ENCODE data around the gene CEP63. TPM values are rescaled to one million over a fixed set of nuclear protein-coding genes. Genes with fewer than 3 reads are reported as not detected.

CEP63 gene
- total and polyA plus RNA-seq, 9 of the 15 experiments (the other 6 are each of a cell fraction or from before 2014, with no cell fraction given), result 5.1 to 17.8 (median 10.6) TPM

DNA sequence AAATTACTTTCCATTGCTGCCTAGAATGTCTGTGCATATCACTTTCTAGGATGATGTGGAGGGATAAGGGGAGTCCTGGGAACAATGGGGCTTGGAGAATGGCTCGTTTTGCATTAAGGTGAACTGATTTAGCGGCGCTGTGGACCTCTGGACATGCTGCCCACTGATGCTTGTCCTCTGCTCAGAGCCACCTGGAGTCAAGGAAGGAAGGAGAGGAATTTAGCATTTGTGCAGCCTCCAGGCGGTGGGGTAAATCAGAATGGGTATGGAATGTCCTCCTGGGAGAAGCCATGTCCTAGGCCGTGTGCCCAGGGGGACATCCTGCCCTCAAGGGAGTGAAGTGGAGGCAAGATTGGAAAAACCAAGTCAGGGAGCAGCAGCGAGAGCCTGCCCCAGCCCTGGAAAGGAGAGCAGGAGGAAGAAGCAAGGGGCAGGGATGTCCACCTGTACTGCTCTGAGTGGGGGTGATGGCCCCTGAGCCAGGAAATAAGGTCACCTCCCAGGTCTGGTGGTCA lies 127.2 kb downstream of the CEP63 start:
- ATAC-seq (no peak), DNase-seq (ENCODE audit: extremely low read depth in 1 of 4, low spot score in 3 of 4) (no peak), FAIRE-seq (no peak)
- H3K27me3 ChIP-seq (ENCODE audit: control insufficient read depth in 2 of 2, insufficient read depth in 2 of 2, low read length in 2 of 2), result peaks cover 0 to 9% of the 10 kb centered on the region in 2 experiments; a peak in 2 of 5 replicates
- intact Hi-C loops (cut with micrococcal nuclease), result no loop called here
- no peaks in the 10 kb centered on the region for H3K36me3 ChIP-seq (ENCODE audit: control insufficient read depth, insufficient read depth, low read length)
- CTCF ChIA-PET (ENCODE audit: low intra/inter-chr PET ratio), result no interaction called here
- H3K79me2 ChIP-seq (ENCODE audit: control insufficient read depth, insufficient read depth, low read length), result no peaks in the 10 kb centered on the region
- no peaks in the 10 kb centered on the region for H4K20me1 ChIP-seq (replicated peaks; ENCODE audit: control insufficient read depth, insufficient read depth, low read length)
- H3K9me1 ChIP-seq (ENCODE audit: control insufficient read depth, insufficient read depth, low read length), result no peaks in the 10 kb centered on the region
- no peaks in the 10 kb centered on the region for H3K4me1 ChIP-seq (replicated peaks in 1 of 2; ENCODE audit: control insufficient read depth in 2 of 2, insufficient read depth in 2 of 2, low read length in 2 of 2)
- H3K27ac ChIP-seq (ENCODE audit: extremely low read depth, low read depth, low read length), result no peak overlapping the region
- 0% methylated on average over 5 of the region's 6 CpGs for WGBS (ENCODE audit: insufficient coverage, low coverage, missing lambda C conversion rate)
- H3K9me3 ChIP-seq (replicated peaks; ENCODE audit: control insufficient read depth, insufficient read depth, low read depth, low read length), result no peaks in the 10 kb centered on the region
- no peak overlapping the region for H2AFZ ChIP-seq (ENCODE audit: low read depth, low read length)
- TF ChIP-seq PCBP2 (IDR thresholded peaks at IDR 0.05; ENCODE audit: low read depth, low read length, poor library complexity, severe bottlenecking) (no peak), HNRNPH1 (optimal IDR thresholded peaks at IDR 0.05; ENCODE audit: low read depth, low read length) (no peak), CREB1 (IDR thresholded peaks at IDR 0.05) (no peak), CREB1 (CRISPR knock-in tag; IDR thresholded peaks at IDR 0.05) (no peak), PRMT5 (CRISPR knock-in tag; IDR thresholded peaks at IDR 0.05) (no peak), BCL6 (CRISPR knock-in tag; IDR thresholded peaks at IDR 0.05) (no peak), TBP (optimal IDR thresholded peaks at IDR 0.05; ENCODE audit: low read depth, low read length) (no peak)
- H3K4me2 ChIP-seq (ENCODE audit: insufficient read depth, low read length), result no peak overlapping the region
- no peak overlapping the region for H3K9ac ChIP-seq (ENCODE audit: insufficient read depth in 1 of 2, low read depth in 2 of 2, low read length in 2 of 2)
- no TSS peak for BruUV-seq (replicated peaks)
- H3K4me3 ChIP-seq, result no peak overlapping the region
- in situ Hi-C loops (cut with MboI), result no loop called here
- POLR2A ChIA-PET, result no interaction called here

DNA sequence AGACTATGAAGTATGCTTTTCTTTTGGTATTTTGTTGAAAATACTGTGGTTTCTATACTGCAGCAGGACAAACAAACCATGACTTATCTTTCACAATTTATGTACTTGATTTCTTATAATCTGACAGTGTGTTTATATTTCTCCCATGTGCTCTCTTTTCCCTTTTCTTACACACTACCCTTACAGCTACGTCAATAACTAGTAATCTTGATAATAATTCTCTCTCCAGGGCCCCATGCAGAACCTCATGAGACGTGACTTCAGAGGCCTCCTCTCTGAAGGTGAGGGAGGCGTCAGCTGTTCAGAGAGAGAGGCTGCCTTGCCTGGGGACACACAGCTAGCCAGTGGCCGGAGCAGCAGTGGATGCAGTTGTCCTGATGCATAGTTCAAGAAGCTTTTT lies 129.1 kb downstream of the CEP63 start:
- in situ Hi-C loops (cut with MboI), result no loop called here
- ATAC-seq (no peak), FAIRE-seq (no peak), DNase-seq (ENCODE audit: extremely low read depth in 1 of 4, low spot score in 3 of 4) (no peak)
- Histone ChIP-seq H2AFZ (ENCODE audit: low read depth, low read length) (no peak overlapping the region), H4K20me1 (replicated peaks; ENCODE audit: control insufficient read depth, insufficient read depth, low read length) (no peaks in the 10 kb centered on the region), H3K9me1 (ENCODE audit: control insufficient read depth, insufficient read depth, low read length) (no peaks in the 10 kb centered on the region), H3K27ac (ENCODE audit: extremely low read depth, low read depth, low read length) (no peak overlapping the region), H3K4me2 (ENCODE audit: insufficient read depth, low read length) (no peak overlapping the region), H3K27me3 (ENCODE audit: control insufficient read depth in 2 of 2, insufficient read depth in 2 of 2, low read length in 2 of 2) (peaks cover 0 to 10% of the 10 kb centered on the region in 2 experiments; a peak in 2 of 5 replicates), H3K4me3 (no peak overlapping the region), H3K9me3 (replicated peaks; ENCODE audit: control insufficient read depth, insufficient read depth, low read depth, low read length) (no peaks in the 10 kb centered on the region), H3K36me3 (ENCODE audit: control insufficient read depth, insufficient read depth, low read length) (no peaks in the 10 kb centered on the region), H3K79me2 (ENCODE audit: control insufficient read depth, insufficient read depth, low read length) (no peaks in the 10 kb centered on the region), H3K9ac (ENCODE audit: insufficient read depth in 1 of 2, low read depth in 2 of 2, low read length in 2 of 2) (no peak overlapping the region), H3K4me1 (replicated peaks in 1 of 2; ENCODE audit: control insufficient read depth in 2 of 2, insufficient read depth in 2 of 2, low read length in 2 of 2) (no peaks in the 10 kb centered on the region)
- CTCF ChIA-PET (ENCODE audit: low intra/inter-chr PET ratio), result no interaction called here
- no TSS peak for BruUV-seq (replicated peaks)
- intact Hi-C loops (cut with micrococcal nuclease), result no loop called here
- POLR2A ChIA-PET, result no interaction called here
- WGBS (ENCODE audit: insufficient coverage, low coverage, missing lambda C conversion rate), result 0% methylated on average over 1 of the region's 4 CpGs
- TF ChIP-seq MEIS2 (IDR thresholded peaks at IDR 0.05; ENCODE audit: partially characterized antibody) (no peak), GABPA (tag; conservative IDR thresholded peaks at IDR 0.05; ENCODE audit: low read depth) (no peak), TFAM (CRISPR knock-in tag; conservative IDR thresholded peaks at IDR 0.05) (no peak), ZZZ3 (IDR thresholded peaks at IDR 0.05) (no peak), SMAD2 (IDR thresholded peaks at IDR 0.05; ENCODE audit: low read depth, low read length) (no peak)
- TF ChIP-seq, protein P1, sequence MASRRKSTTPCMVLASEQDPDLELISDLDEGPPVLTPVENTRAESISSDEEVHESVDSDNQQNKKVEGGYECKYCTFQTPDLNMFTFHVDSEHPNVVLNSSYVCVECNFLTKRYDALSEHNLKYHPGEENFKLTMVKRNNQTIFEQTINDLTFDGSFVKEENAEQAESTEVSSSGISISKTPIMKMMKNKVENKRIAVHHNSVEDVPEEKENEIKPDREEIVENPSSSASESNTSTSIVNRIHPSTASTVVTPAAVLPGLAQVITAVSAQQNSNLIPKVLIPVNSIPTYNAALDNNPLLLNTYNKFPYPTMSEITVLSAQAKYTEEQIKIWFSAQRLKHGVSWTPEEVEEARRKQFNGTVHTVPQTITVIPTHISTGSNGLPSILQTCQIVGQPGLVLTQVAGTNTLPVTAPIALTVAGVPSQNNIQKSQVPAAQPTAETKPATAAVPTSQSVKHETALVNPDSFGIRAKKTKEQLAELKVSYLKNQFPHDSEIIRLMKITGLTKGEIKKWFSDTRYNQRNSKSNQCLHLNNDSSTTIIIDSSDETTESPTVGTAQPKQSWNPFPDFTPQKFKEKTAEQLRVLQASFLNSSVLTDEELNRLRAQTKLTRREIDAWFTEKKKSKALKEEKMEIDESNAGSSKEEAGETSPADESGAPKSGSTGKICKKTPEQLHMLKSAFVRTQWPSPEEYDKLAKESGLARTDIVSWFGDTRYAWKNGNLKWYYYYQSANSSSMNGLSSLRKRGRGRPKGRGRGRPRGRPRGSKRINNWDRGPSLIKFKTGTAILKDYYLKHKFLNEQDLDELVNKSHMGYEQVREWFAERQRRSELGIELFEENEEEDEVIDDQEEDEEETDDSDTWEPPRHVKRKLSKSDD (conservative IDR thresholded peaks at IDR 0.05; ENCODE audit: low read length), result no peak
- TF ChIP-seq, protein P2, sequence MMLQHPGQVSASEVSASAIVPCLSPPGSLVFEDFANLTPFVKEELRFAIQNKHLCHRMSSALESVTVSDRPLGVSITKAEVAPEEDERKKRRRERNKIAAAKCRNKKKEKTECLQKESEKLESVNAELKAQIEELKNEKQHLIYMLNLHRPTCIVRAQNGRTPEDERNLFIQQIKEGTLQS (IDR thresholded peaks at IDR 0.05), result no peak
- TF ChIP-seq, protein P2 (CRISPR knock-in tag; conservative IDR thresholded peaks at IDR 0.05), result no peak
